Activated CD4-positive, alpha-beta T cell treated with anti-CD3 and anti-CD28 coated beads for 24 hours (primary cell): ENCODE results near the gene DAPK1.
"Not testable (repeated sequence)": the region's sequence is repeated elsewhere in the genome, so short reads cannot be mapped to it uniquely, and the experiment has no call there.

Experiments used
- DNase-seq, 2 donors: peaks; one replicate each; pipeline ENCODE4 v3.0.0-alpha.2; 2020; ENCODE audit warnings: low read depth in 2 of 2

The DAPK1 gene

GRCh38 chr9:87739546-87739945, 241.9 kb downstream of the DAPK1 start:
- no peak for DNase-seq

- no peak for DNase-seq
Observed at GRCh38 chr9:87740209-87740608, 242.5 kb downstream of the DAPK1 start.

- DNase-seq, result no peak
Observed at GRCh38 chr9:87741326-87741725, 243.7 kb downstream of the DAPK1 start.

GRCh38 chr9:87741891-87742290, 244.2 kb downstream of the DAPK1 start:
- DNase-seq, result no peak

DNA sequence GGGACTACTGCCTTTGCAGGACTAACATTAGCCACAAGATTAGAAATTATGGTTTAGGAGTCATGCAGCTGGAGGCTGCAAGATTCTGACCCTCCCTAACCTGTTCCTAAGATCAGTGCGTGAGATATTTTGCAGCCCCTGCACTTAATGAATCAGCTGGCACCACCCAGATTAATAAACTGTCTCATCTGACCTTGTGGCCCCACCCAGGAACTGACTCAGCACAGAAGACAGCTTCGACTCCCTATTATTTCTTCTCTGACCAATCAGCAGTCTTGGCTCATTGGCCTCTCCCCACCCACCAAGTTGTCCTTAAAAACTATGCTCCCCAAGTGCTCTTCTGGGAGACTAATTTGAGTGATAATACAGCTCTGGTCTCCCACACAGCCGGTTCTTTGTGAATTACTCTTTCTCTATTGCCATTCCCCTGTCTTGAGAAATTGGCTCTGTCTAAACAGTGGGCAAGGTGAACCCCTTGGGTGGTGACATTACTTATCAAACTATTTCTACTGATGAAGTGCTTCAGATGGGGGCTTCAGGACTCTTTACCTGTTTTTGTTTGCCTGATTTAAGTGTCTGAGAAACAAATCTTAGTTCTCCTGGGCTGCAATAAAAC, 245.3 kb downstream of the DAPK1 start:
- DNase-seq, result no peak

DNA sequence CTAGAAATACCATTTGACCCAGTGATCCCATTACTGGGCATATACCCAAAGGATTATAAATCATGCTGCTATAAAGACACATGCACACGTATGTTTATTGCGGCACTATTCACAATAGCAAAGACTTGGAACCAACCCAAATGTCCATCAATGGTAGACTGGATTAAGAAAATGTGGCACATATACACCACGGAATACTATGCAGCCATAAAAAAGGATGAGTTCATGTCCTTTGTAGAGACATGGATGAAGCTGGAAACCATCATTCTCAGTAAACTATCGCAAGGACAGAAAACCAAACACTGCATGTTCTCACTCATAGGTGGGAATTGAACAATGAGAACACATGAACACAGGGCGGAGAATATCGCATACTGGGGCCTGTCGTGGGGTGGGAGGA, 246.6 kb downstream of the DAPK1 start:
- DNase-seq, result not testable (repeated sequence)

GRCh38 chr9:87746186-87746585, 248.5 kb downstream of the DAPK1 start:
- DNase-seq, result no peak

DNA sequence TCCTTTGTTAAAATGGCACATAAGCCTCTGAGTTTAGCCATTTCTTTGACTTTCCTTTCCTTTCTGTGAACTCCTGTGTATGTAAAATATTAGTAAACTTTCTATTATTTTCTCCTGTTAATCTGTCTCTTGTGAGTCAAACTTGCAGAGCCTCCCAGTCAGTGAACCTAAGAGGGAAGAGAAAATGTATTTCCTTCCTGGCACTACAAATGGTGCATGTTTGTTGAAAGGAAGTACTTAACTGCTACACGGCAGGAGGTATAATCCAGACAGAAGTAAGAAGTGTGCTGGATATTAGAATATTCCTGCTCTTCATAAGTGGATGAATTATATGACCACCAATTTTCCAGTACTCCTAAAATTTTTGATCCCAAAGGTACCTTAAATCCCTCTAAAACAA, 251.2 kb downstream of the DAPK1 start:
- DNase-seq, result no peak

GRCh38 chr9:87749335-87750035, 251.8 kb downstream of the DAPK1 start:
- no peak for DNase-seq

- no peak for DNase-seq
Observed at GRCh38 chr9:87750726-87751125, 253.1 kb downstream of the DAPK1 start.

GRCh38 chr9:87751423-87751822, 253.8 kb downstream of the DAPK1 start:
- no peak for DNase-seq

GRCh38 chr9:87751868-87752267, 254.2 kb downstream of the DAPK1 start:
- DNase-seq, result no peak

DNA sequence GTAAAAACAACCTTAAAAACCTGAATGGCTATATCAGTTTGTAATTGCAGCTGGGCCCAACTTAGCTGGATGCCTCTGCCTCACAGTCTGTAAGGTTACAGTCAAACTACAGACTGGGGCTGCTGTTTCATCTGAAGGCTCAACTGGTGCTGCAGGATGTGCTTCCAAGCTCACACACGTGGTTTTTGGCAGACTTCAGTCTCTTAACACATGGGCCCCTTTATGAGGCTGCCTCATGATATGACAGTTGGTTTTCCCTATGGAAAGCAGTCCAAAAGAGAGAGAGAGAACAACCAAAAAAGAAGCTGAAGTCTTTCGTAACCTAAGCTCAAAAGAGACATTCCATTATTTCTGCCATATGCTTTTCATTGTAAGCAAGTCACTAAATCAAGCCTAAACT, 255.6 kb downstream of the DAPK1 start:
- DNase-seq, result no peak
